ENCODE data around the gene C1RL. TPM values are rescaled to one million over a fixed set of nuclear protein-coding genes. Genes with fewer than 3 reads are reported as not detected.
"Not testable (repeated sequence)": the region's sequence is repeated elsewhere in the genome, so short reads cannot be mapped to it uniquely, and the experiment has no call there.

The C1RL gene
- polyA plus RNA-seq, 1 donor: 10.5 TPM

DNA sequence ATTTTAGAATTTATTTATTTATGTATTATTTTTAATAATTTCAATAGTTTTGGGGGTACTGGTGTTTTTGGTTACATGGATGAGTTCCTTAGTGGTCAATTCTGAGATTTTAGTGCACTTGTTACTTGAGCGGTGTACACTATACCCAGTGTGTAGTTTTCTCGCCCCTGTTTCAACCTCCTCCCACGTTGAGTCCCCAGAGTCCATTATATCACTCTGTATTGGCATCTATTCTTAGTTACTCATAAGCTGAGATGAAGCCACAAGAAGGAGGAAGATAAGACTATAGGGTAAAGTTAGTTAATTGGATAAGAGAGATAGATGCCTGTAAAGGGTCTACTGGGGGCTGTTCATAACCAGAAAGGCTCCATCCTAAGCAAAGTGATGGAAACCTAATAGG lies 44.5 kb downstream of the C1RL start:
- DNase-seq (ENCODE audit: low read depth): no peak

- DNase-seq (ENCODE audit: low read depth): no peak
Observed at GRCh38 chr12:7061596-7061995, 47.4 kb downstream of the C1RL start.

GRCh38 chr12:7061138-7061537 lies 47.9 kb downstream of the C1RL start:
- no peak for DNase-seq (ENCODE audit: low read depth)

- DNase-seq (ENCODE audit: low read depth): peak; percentile 92
Observed at GRCh38 chr12:7060353-7060954, 48.6 kb downstream of the C1RL start, which contains the start of gene C1S. C1S (plus strand) TSS chr12:7060718; CDS start chr12:7061913, 1,195 bp downstream.

DNA sequence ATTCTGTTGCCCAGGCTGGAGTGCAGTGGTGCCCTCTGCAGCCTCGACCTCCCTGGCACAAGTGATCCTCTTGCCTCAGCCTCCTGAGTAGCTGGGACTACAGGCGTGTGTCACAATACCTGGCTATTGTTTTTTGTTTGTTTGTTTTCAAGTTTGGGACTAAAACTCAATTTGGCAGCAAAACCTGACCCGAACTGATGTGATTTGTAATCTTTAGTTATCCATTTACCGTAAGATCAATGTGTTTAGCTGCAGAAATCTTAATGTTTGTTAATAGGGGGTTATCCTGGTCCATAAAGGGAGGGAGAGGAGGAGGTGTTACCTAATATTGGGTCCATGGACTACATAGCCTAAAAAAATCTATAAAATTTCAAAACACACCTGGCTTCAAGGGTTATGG lies 49.2 kb downstream of the C1RL start:
- DNase-seq (ENCODE audit: low read depth): no peak

DNA sequence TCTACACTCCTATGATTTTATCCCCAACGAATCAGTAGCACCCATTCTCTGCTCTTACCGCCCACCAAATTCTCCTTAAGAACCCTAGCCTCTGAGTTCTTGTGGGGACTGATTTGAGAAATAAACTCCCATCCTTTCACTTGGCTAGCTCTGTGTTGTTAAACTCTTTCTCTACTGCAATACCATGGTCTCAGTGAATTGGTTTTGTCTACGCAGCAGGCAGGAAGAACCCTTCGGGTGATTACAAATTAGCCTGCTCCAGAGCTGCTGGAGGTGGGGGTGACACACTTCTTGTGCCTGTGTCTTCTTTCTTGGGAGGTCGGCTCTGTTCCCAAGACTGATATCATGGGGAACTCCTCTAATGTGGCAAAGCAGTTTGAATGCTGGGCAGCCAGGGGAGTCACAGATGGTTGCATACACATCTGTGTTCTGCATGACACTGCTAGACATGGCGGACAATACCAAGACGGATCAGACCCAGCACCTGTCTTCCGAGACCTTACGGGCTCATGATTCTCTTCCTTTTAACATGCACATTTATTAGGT lies 50.1 kb downstream of the C1RL start:
- no peak for DNase-seq (ENCODE audit: low read depth)

- DNase-seq (ENCODE audit: low read depth): no peak
Observed at GRCh38 chr12:7058163-7058845, 50.7 kb downstream of the C1RL start.

- not testable (repeated sequence) for DNase-seq (ENCODE audit: low read depth)
Observed at GRCh38 chr12:7055736-7056135, 53.3 kb downstream of the C1RL start.

DNA sequence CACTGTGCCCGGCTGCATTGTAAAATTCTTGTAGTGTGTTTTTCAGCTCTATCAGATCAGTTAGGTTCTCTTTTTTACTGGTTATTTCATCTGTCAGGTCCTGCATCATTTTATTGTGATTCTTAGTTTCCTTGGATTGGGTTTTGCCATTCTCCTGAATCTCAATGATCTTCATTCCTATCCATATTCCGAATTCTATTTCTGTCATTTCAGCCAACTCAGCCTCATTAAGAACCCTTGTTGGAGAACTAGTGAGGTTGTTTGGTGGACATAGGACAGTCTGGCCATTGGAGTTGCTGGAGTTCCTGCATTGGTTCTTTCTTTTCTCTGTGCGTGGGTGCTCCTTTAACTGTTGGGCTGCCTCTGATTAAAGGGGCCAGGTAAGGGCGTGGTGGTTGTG lies 54.1 kb downstream of the C1RL start:
- DNase-seq (ENCODE audit: low read depth): no peak

DNA sequence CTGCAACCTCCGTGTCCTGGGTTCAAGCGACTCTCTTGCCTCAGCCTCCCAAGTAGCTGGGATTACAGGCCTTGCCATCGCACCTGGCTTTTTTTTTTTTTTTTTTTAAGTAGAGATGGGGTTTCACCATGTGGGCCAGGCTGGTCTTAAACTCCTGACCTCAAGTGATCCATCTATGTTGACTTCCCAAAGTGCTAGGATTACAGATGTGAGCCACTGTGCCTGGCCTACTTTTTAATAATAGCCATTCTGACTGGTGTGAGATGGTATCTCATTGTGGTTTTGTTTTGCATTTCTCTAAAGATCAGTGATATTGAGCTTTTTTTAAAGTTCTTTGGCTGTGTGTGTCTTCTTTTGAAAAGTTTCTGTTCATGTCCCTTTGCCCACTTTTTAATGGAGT lies 59.0 kb downstream of the C1RL start:
- DNase-seq (ENCODE audit: low read depth): not testable (repeated sequence)

GRCh38 chr12:7049445-7049951 lies 59.5 kb downstream of the C1RL start:
- DNase-seq (ENCODE audit: low read depth): not testable (repeated sequence)

GRCh38 chr12:7047306-7047705 lies 61.7 kb downstream of the C1RL start:
- DNase-seq (ENCODE audit: low read depth): no peak

DNA sequence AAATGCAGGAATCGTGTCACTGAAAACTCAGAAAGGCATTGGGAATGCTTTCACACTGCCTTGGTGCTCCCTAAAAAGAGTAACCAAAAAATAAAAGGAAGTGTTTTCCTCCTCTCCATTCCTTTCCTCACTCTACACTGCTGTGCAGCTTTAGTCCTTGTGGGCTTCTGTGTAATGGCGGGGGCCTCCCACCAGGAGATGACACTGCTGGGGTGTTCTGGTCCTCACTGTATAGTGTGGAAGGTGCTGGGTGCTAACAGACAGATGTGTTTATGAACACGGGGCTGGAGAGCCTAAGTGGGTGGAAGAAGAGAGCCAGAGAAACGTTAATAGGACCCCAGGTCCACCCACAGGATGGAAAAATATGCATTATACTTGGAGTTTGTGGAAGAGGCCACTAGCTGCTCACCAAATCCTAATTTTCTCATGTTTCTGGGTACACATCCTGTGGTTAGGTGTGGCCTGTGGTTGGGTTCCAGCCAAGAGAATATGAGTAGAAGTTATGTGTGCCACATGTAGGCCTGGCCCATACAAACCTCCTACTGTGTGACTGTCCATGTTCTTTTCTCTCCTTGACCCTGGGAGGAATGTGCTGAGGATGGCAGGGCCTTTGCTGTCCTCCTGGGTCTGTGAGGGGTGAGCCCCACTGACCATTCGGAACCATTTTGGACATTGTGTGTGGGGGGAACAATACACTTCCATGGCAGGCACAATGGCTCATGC lies 62.5 kb downstream of the C1RL start:
- no peak for DNase-seq (ENCODE audit: low read depth)

DNA sequence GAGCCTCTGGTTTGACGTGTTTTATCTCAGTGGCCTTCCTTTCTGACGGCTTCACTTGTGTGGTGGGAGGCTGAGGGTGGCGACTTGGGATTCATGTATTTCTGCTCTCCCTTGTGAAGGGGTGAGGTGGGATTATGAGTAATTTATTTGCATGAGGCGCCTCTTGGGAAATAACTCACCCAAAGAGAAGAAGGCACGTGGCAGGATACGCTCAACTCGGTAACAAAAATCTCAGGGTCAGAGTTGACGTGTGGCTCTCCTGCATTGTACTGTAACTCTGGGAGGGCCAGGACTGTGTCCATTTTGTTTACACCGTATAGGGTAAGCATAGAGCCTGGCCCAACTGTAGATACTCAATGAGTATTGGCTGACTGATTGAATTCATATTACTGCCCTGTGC lies 63.1 kb downstream of the C1RL start:
- no peak for DNase-seq (ENCODE audit: low read depth)

Other genes starting within 250 kb of the C1RL start
- gene TPI1, start 241.7 kb downstream of the C1RL start, polyA plus RNA-seq (ENCODE audit: insufficient read length): 1,115 TPM
- 8.9 TPM for gene SPSB2, start 235.9 kb downstream of the C1RL start, polyA plus RNA-seq (ENCODE audit: insufficient read length)
- gene LRRC23, start 204.4 kb downstream of the C1RL start, polyA plus RNA-seq (ENCODE audit: insufficient read length): 10.5 TPM
- gene ENO2, start 194.6 kb downstream of the C1RL start, polyA plus RNA-seq (ENCODE audit: insufficient read length): 6.1 TPM
- gene ATN1, start 181.3 kb downstream of the C1RL start, polyA plus RNA-seq (ENCODE audit: insufficient read length): 70.4 TPM
- not detected for gene RNU7-1, start 165.4 kb downstream of the C1RL start, polyA plus RNA-seq (ENCODE audit: insufficient read length)
- gene C12orf57, start 165.2 kb downstream of the C1RL start, polyA plus RNA-seq (ENCODE audit: insufficient read length): 155 TPM
- gene PTPN6, start 157.9 kb downstream of the C1RL start, polyA plus RNA-seq (ENCODE audit: insufficient read length): 5.0 TPM
- gene PHB2, start 138.6 kb downstream of the C1RL start, polyA plus RNA-seq (ENCODE audit: insufficient read length): 304 TPM
- 28.8 TPM for gene EMG1, start 138.3 kb downstream of the C1RL start, polyA plus RNA-seq (ENCODE audit: insufficient read length)
- gene LPCAT3, start 90.7 kb downstream of the C1RL start, polyA plus RNA-seq (ENCODE audit: insufficient read length): 20.1 TPM
- gene C1S, start 48.5 kb downstream of the C1RL start, polyA plus RNA-seq (ENCODE audit: insufficient read length): 66.4 TPM
- 80.9 TPM for gene C1R, start 16.8 kb downstream of the C1RL start, polyA plus RNA-seq (ENCODE audit: insufficient read length)
- gene RBP5, start 19.7 kb upstream of the C1RL start, polyA plus RNA-seq (ENCODE audit: insufficient read length): 2.4 TPM
- gene CLSTN3, start 21.2 kb upstream of the C1RL start, polyA plus RNA-seq (ENCODE audit: insufficient read length): 13.5 TPM
- gene PEX5, start 80.5 kb upstream of the C1RL start, polyA plus RNA-seq (ENCODE audit: insufficient read length): 40.0 TPM
- gene ACSM4, start 194.9 kb upstream of the C1RL start, polyA plus RNA-seq (ENCODE audit: insufficient read length): 0.09 TPM

Data from forelimb muscle (tissue), 1 donor.